Caco-2 (cell line): ENCODE results near the gene SAMSN1. TPM values are rescaled to one million over a fixed set of nuclear protein-coding genes. Genes with fewer than 3 reads are reported as not detected.

ENCODE experiments used
- BruUV-seq: library from RNA; stranded (reverse); fragments of 400-500 nt; replicated peaks from 2 replicates; lab custom pipeline; 2021; lab: Mats Ljungman, UMichigan
- CTCF ChIA-PET: fragments of 300-600 bp; sonication (Branson Sonifier 250); formaldehyde crosslinking; loops from one replicate; lab custom pipeline; 2022; ENCODE audit warnings: antibody characterized with exemption; lab: Charles Lee
- POLR2A ChIA-PET: fragments of 300-600 bp; sonication (Branson Sonifier 250); formaldehyde crosslinking; loops from one replicate; lab custom pipeline; 2022; ENCODE audit warnings: antibody characterized with exemption; lab: Charles Lee
- DNase-seq, 2 experiments: peaks; one replicate each; pipeline versions ENCODE4 v3.0.0 to v3.0.0-alpha.2; 2020 to 2022
- H3K27me3 ChIP-seq: replicated peaks from 2 replicates; pipeline ENCODE4 v1.6.0; 2011; ENCODE audit warnings: low read length; ENCODE audit not compliant: control insufficient read depth, insufficient read depth
- H3K36me3 ChIP-seq: 2 replicates; pipeline ENCODE4 v1.5.1; 2011; ENCODE audit warnings: low read length; ENCODE audit not compliant: control insufficient read depth, insufficient read depth
- H3K4me1 ChIP-seq: fragments of 250-450 bp; sonication (Bioruptor Pico); 2 replicates; pipeline ENCODE4 v1.5.1; 2020; ENCODE audit warnings: mild to moderate bottlenecking
- H3K4me3 ChIP-seq: 2 replicates; pipeline ENCODE4 v1.5.1; 2011; ENCODE audit warnings: low read depth, mild to moderate bottlenecking, control low read depth, low read length
- H3K9me3 ChIP-seq: fragments of 250-450 bp; sonication (Bioruptor Pico); 2 replicates; pipeline ENCODE4 v1.5.1; 2020; ENCODE audit warnings: mild to moderate bottlenecking, moderate library complexity
- H3K27ac Mint-ChIP-seq: one replicate; pipeline ENCODE4 v1.8.0; 2022; ENCODE audit warnings: mixed read lengths; ENCODE audit not compliant: unreplicated experiment
- H3K27me3 Mint-ChIP-seq: one replicate; pipeline ENCODE4 v1.8.0; 2022; ENCODE audit warnings: mixed read lengths; ENCODE audit not compliant: insufficient read depth, unreplicated experiment
- H3K36me3 Mint-ChIP-seq: one replicate; pipeline ENCODE4 v1.8.0; 2022; ENCODE audit warnings: mild to moderate bottlenecking, mixed read lengths; ENCODE audit not compliant: insufficient read depth, unreplicated experiment
- H3K4me1 Mint-ChIP-seq: one replicate; pipeline ENCODE4 v1.8.0; 2022; ENCODE audit warnings: low read depth, mixed read lengths; ENCODE audit not compliant: unreplicated experiment
- H3K4me3 Mint-ChIP-seq: one replicate; pipeline ENCODE4 v1.8.0; 2022; ENCODE audit warnings: mild to moderate bottlenecking, moderate library complexity, mixed read lengths; ENCODE audit not compliant: unreplicated experiment
- H3K9me3 Mint-ChIP-seq: one replicate; pipeline ENCODE4 v1.8.0; 2022; ENCODE audit warnings: mixed read lengths; ENCODE audit not compliant: unreplicated experiment
- CTCF ChIP-seq, 2 experiments: fragments of 200-600 bp in 1 of 2; IDR thresholded peaks; 1 replicate in 1 of 2; 2 replicates in 1 of 2; pipeline versions ENCODE4 v1.5.1 to v1.8.0; 2011 to 2022; ENCODE audit warnings: antibody characterized with exemption in 1 of 2, control low read depth in 1 of 2, inconsistent platforms in 1 of 2, low read depth in 1 of 2, low read length in 1 of 2, mild to moderate bottlenecking in 1 of 2, moderate library complexity in 1 of 2; ENCODE audit not compliant: insufficient read depth in 1 of 2, severe bottlenecking in 1 of 2, unreplicated experiment in 1 of 2
- intact Hi-C: fragments of 100-400 bp; cut with micrococcal nuclease; formaldehyde crosslinking; loops from one replicate; pipeline ENCODE4 v1.10.0; 2022; ENCODE audit not compliant: unreplicated experiment
- total RNA-seq: library from RNA; stranded (reverse); gene quantifications from 2 replicates; pipeline ENCODE4 v1.2.3, GENCODE V29; 2022

SAMSN1 gene
- total RNA-seq, 1 experiment from 2014 or later = not detected

- Mint-ChIP-seq H3K4me3 (no peak overlapping the region), H3K27ac (no peak overlapping the region), H3K27me3 (no peaks in the 10 kb centered on the region), H3K9me3 (no peaks in the 10 kb centered on the region), H3K4me1 (no peaks in the 10 kb centered on the region), H3K36me3 (no peaks in the 10 kb centered on the region)
- no TSS peak for BruUV-seq
- Histone ChIP-seq H3K4me3 (no peak overlapping the region), H3K4me1 (no peaks in the 10 kb centered on the region), H3K9me3 (no peaks in the 10 kb centered on the region), H3K36me3 (no peaks in the 10 kb centered on the region), H3K27me3 (no peaks in the 10 kb centered on the region; the same call in 1 of the 2 replicates)
- POLR2A ChIA-PET = no interaction called here
- intact Hi-C loops = no loop called here
- TF ChIP-seq CTCF (IDR thresholded peaks at IDR 0.05; ENCODE audit: insufficient read depth in 1 of 2, low read depth in 1 of 2, low read length in 1 of 2, severe bottlenecking in 1 of 2, unreplicated experiment in 1 of 2) = no peak
- CTCF ChIA-PET = no interaction called here
- no peak for DNase-seq
Observed at GRCh38 chr21:14557413-14557812, 11.3 kb upstream of the SAMSN1 start.

- Mint-ChIP-seq H3K36me3 (no peaks in the 10 kb centered on the region), H3K4me1 (no peaks in the 10 kb centered on the region), H3K27me3 (no peaks in the 10 kb centered on the region), H3K4me3 (no peak overlapping the region), H3K9me3 (no peaks in the 10 kb centered on the region), H3K27ac (no peak overlapping the region)
- no peaks in the 10 kb centered on the region for H3K36me3 ChIP-seq
- ChIA-PET CTCF (no interaction called here), POLR2A (no interaction called here)
- no peaks in the 10 kb centered on the region; the same call in 1 of the 2 replicates for H3K27me3 ChIP-seq
- H3K4me1 ChIP-seq = no peaks in the 10 kb centered on the region
- intact Hi-C loops = no loop called here
- TF ChIP-seq CTCF (IDR thresholded peaks at IDR 0.05; ENCODE audit: insufficient read depth in 1 of 2, low read depth in 1 of 2, low read length in 1 of 2, severe bottlenecking in 1 of 2, unreplicated experiment in 1 of 2) = no peak
- no peak overlapping the region for H3K4me3 ChIP-seq
- H3K9me3 ChIP-seq = no peaks in the 10 kb centered on the region
- BruUV-seq = no TSS peak
- DNase-seq = no peak
Observed at GRCh38 chr21:14554948-14555347, 8.8 kb upstream of the SAMSN1 start.

DNA sequence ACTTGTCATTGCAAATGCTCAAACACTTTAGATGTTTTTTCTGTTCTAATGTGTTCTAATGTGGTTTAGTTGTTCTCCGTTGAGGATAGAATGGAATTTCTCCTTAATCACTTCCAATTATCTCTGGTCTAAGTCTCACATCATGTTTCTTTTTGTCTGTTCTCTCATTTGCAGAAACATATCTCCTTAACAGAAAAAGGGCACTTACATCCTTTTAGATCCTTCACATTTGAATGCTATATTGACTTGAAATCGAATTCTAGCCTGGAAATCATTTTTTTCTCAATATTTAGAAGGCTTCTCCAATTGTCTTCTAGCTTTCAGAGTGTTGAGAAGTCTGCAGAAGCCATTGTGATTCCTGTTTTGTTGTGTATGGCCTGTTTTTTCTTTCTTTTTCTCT is 7.3 kb upstream of the SAMSN1 start:
- H3K4me1 ChIP-seq = no peaks in the 10 kb centered on the region
- no peaks in the 10 kb centered on the region for H3K9me3 ChIP-seq
- CTCF ChIA-PET = no interaction called here
- no peaks in the 10 kb centered on the region for H3K4me1 Mint-ChIP-seq
- BruUV-seq = no TSS peak
- H3K27me3 ChIP-seq = no peaks in the 10 kb centered on the region; the same call in 1 of the 2 replicates
- POLR2A ChIA-PET = no interaction called here
- no peak for DNase-seq
- no peaks in the 10 kb centered on the region for H3K27me3 Mint-ChIP-seq
- intact Hi-C loops = no loop called here
- H3K36me3 Mint-ChIP-seq = no peaks in the 10 kb centered on the region
- no peak for TF ChIP-seq CTCF (IDR thresholded peaks at IDR 0.05; ENCODE audit: insufficient read depth in 1 of 2, low read depth in 1 of 2, low read length in 1 of 2, severe bottlenecking in 1 of 2, unreplicated experiment in 1 of 2)
- H3K27ac Mint-ChIP-seq = no peak overlapping the region
- no peaks in the 10 kb centered on the region for H3K36me3 ChIP-seq
- H3K4me3 Mint-ChIP-seq = no peak overlapping the region
- no peaks in the 10 kb centered on the region for H3K9me3 Mint-ChIP-seq
- no peak overlapping the region for H3K4me3 ChIP-seq
